GM19351 (cell line): Measurements from ENCODE around the gene DNAJC18.
"Not testable (repeated sequence)": the region's sequence is repeated elsewhere in the genome, so short reads cannot be mapped to it uniquely, and the experiment has no call there.

Source experiments
- ATAC-seq: cut with Tn5 transposase; IDR thresholded peaks from one replicate; pipeline ENCODE4 v1.9.1; 2021; ENCODE audit warnings: mild to moderate bottlenecking, moderate library complexity; ENCODE audit not compliant: unreplicated experiment

DNAJC18 gene

GRCh38 chr5:139461698-139462097 lies 22.4 kb upstream of the DNAJC18 start:
- ATAC-seq: no peak

GRCh38 chr5:139461176-139461575 lies 21.9 kb upstream of the DNAJC18 start:
- no peak for ATAC-seq

GRCh38 chr5:139460455-139460854 lies 21.1 kb upstream of the DNAJC18 start:
- ATAC-seq: no peak

- no peak for ATAC-seq
Measured at GRCh38 chr5:139459451-139459934, 20.2 kb upstream of the DNAJC18 start.

- ATAC-seq: peak; percentile 51
Measured at GRCh38 chr5:139458580-139459407, 19.5 kb upstream of the DNAJC18 start.

- ATAC-seq: no peak
Measured at GRCh38 chr5:139457653-139458306, 18.5 kb upstream of the DNAJC18 start.

GRCh38 chr5:139457241-139457640 lies 17.9 kb upstream of the DNAJC18 start:
- ATAC-seq: no peak

GRCh38 chr5:139456776-139457175 lies 17.5 kb upstream of the DNAJC18 start:
- no peak for ATAC-seq

GRCh38 chr5:139454568-139455290 lies 15.4 kb upstream of the DNAJC18 start:
- no peak for ATAC-seq

- ATAC-seq: no peak
Measured at GRCh38 chr5:139453683-139454567, 14.6 kb upstream of the DNAJC18 start.

- ATAC-seq: no peak
Measured at GRCh38 chr5:139451878-139452660, 12.7 kb upstream of the DNAJC18 start.

GRCh38 chr5:139451176-139451575 lies 11.9 kb upstream of the DNAJC18 start:
- no peak for ATAC-seq

- ATAC-seq: peak; percentile 56
Measured at GRCh38 chr5:139446956-139447779, 7.8 kb upstream of the DNAJC18 start.

- ATAC-seq: no peak
Measured at GRCh38 chr5:139445325-139446170, 6.2 kb upstream of the DNAJC18 start.

GRCh38 chr5:139443831-139444453 lies 4.6 kb upstream of the DNAJC18 start:
- ATAC-seq: no peak

GRCh38 chr5:139440416-139440815 lies 1.1 kb upstream of the DNAJC18 start:
- not testable (repeated sequence) for ATAC-seq

- ATAC-seq: no peak
Measured at GRCh38 chr5:139438707-139439012, 665 bp downstream of the DNAJC18 start.

- ATAC-seq: no peak
Measured at GRCh38 chr5:139435676-139436075, 3.6 kb downstream of the DNAJC18 start.
